ENCODE results near the gene STXBP4.

GRCh38 chr17:55174133-55174532 is 205.6 kb downstream of the STXBP4 start:
- TF ChIP-seq EZH2 (IDR thresholded peaks at IDR 0.05; ENCODE audit: borderline replicate concordance, low read depth, low read length, severe bottlenecking) (no peak), FOS (IDR thresholded peaks at IDR 0.05; ENCODE audit: borderline replicate concordance, insufficient read depth, low read length) (no peak)
- TF ChIP-seq, protein P1, sequence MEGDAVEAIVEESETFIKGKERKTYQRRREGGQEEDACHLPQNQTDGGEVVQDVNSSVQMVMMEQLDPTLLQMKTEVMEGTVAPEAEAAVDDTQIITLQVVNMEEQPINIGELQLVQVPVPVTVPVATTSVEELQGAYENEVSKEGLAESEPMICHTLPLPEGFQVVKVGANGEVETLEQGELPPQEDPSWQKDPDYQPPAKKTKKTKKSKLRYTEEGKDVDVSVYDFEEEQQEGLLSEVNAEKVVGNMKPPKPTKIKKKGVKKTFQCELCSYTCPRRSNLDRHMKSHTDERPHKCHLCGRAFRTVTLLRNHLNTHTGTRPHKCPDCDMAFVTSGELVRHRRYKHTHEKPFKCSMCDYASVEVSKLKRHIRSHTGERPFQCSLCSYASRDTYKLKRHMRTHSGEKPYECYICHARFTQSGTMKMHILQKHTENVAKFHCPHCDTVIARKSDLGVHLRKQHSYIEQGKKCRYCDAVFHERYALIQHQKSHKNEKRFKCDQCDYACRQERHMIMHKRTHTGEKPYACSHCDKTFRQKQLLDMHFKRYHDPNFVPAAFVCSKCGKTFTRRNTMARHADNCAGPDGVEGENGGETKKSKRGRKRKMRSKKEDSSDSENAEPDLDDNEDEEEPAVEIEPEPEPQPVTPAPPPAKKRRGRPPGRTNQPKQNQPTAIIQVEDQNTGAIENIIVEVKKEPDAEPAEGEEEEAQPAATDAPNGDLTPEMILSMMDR (IDR thresholded peaks at IDR 0.05; ENCODE audit: extremely low read depth in 1 of 2, insufficient read depth in 1 of 2, low read depth in 1 of 2, low read length in 2 of 2): no peak
